Measurements from ENCODE around the gene DIP2C. TPM values are rescaled to one million over a fixed set of nuclear protein-coding genes. Genes with fewer than 3 reads are reported as not detected.

DIP2C gene
- polyA plus RNA-seq, 1 of the 3 experiments (the other 2 are of a cell fraction): 8.7 TPM

DNA sequence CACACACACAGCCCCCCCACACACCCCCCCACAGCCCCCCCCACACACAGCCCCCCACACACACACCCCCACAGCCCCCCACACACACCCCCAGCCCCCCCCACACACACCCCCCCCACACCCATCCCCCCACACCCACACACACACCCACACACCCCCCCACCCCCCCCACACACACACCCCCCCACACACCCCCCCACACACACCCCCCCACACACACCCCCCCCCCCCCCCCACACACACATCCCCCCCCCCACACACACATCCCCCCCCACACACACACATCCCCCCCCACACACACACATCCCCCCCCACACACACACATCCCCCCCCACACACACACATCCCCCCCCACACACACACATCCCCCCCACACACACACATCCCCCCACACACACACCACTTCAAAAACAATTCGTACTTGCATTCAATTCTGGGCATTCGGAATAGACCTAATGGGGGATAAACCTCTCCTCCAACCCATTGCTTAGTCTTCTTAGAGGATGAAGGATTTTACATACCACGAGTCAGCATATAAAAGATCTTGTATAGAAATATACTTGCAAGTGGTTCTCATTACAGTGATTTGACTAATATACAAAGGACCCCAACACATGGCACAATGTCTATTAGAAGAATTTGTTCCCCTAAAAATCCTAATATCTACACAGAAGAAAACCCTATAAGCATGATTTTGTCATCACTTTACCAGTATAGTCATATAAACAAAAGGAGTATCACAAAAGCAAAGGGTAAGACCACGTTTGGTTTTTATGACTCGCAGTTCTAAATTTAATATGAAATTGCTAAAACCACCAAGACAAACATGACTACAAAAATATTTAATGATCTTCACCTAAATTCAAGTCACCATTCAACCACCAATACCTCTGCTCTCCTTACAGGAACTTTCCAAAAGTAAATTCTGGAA lies 80.9 kb downstream of the DIP2C start:
- no peak overlapping the region for H3K4me2 ChIP-seq
- WGBS (ENCODE audit: low lambda C conversion rate): 37% methylated on average over 5 of the region's 5 CpGs
- peaks cover 8 to 10% of the 10 kb centered on the region in 2 experiments; a peak in 1 of 4 replicates for H3K4me1 ChIP-seq (ENCODE audit: control insufficient read depth in 1 of 2, insufficient read depth in 2 of 2, low read depth in 1 of 2, low read length in 1 of 2)
- no peak overlapping the region for H3K4me3 ChIP-seq (ENCODE audit: low read depth in 2 of 2, low read length in 1 of 2)
- DNase-seq: no peak
- ChIA-PET CTCF (no interaction called here), POLR2A (no interaction called here)
- peaks cover 28% of the 10 kb centered on the region for H3F3A ChIP-seq (replicated peaks; ENCODE audit: insufficient read depth)
- H3K27me3 ChIP-seq (ENCODE audit: insufficient read depth): no peaks in the 10 kb centered on the region
- H3K9me3 ChIP-seq: no peaks in the 10 kb centered on the region
- peak overlapping the region in 1 of 2 experiments; percentile 64; a peak in 2 of 4 replicates for H3K27ac ChIP-seq (ENCODE audit: low read depth in 2 of 2, low read length in 1 of 2)
- H4K20me1 ChIP-seq (ENCODE audit: insufficient read depth): peaks cover 63% of the 10 kb centered on the region
- no peak overlapping the region for H3K9ac ChIP-seq
- H3K36me3 ChIP-seq (replicated peaks in 1 of 2; ENCODE audit: control insufficient read depth in 1 of 2, insufficient read depth in 2 of 2, low read length in 1 of 2): no peaks in the 10 kb centered on the region
- peaks cover 61% of the 10 kb centered on the region for H3K79me2 ChIP-seq (ENCODE audit: insufficient read depth)
- H2AFZ ChIP-seq (ENCODE audit: low read depth): no peak overlapping the region
- no peaks in the 10 kb centered on the region for H3K9me2 ChIP-seq
- TF ChIP-seq GABPA (IDR thresholded peaks at IDR 0.05; ENCODE audit: low read depth) (no peak), GATA2 (CRISPR knock-in tag; IDR thresholded peaks at IDR 0.05) (no peak), MEF2A (IDR thresholded peaks at IDR 0.05; ENCODE audit: borderline replicate concordance, low read depth) (no peak)
- TF ChIP-seq, protein P1, sequence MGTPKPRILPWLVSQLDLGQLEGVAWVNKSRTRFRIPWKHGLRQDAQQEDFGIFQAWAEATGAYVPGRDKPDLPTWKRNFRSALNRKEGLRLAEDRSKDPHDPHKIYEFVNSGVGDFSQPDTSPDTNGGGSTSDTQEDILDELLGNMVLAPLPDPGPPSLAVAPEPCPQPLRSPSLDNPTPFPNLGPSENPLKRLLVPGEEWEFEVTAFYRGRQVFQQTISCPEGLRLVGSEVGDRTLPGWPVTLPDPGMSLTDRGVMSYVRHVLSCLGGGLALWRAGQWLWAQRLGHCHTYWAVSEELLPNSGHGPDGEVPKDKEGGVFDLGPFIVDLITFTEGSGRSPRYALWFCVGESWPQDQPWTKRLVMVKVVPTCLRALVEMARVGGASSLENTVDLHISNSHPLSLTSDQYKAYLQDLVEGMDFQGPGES (IDR thresholded peaks at IDR 0.05; ENCODE audit: low read depth, low read length): no peak

DNA sequence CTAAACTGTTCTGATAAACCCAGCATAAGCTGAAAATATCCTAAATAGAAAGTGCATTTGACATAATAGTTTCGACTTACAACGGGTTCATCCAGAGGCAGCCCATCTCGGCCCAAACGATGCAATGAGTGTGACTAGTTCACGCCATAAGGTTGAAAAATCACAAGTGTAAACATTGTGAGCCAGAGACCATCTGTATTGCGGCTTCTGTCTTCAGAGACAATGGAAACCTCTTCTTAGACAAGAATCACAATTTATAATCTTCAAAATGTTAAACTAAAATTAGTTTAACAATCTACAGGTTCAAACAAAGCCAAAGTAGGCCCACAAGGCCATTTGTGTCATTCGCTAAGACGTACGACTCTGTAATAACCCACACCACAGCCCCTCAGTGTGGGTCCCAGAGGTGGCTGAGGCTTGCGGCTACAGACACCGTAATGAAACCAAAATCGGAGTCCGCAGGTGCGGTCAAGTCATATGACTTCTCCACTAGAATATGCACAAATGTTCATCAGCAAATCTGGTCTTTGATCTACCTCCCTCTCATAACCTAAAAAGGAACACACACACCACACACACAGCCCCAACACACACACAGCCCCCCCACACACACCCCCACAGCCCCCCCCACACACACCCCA lies 81.8 kb downstream of the DIP2C start:
- no peaks in the 10 kb centered on the region for H3K36me3 ChIP-seq (replicated peaks in 1 of 2; ENCODE audit: control insufficient read depth in 1 of 2, insufficient read depth in 2 of 2, low read length in 1 of 2)
- POLR2A ChIA-PET: no interaction called here
- peaks cover 61% of the 10 kb centered on the region for H4K20me1 ChIP-seq (ENCODE audit: insufficient read depth)
- H3K9me2 ChIP-seq: no peaks in the 10 kb centered on the region
- peaks cover 28% of the 10 kb centered on the region for H3F3A ChIP-seq (replicated peaks; ENCODE audit: insufficient read depth)
- 98% methylated on average over 14 of the region's 14 CpGs for WGBS (ENCODE audit: low lambda C conversion rate)
- H3K4me1 ChIP-seq (ENCODE audit: control insufficient read depth in 1 of 2, insufficient read depth in 2 of 2, low read depth in 1 of 2, low read length in 1 of 2): peaks cover 6 to 8% of the 10 kb centered on the region in 2 experiments; a peak in 1 of 4 replicates
- H3K27me3 ChIP-seq (ENCODE audit: insufficient read depth): no peaks in the 10 kb centered on the region
- no peak overlapping the region for H3K27ac ChIP-seq (ENCODE audit: low read depth in 2 of 2, low read length in 1 of 2)
- no peak for DNase-seq
- H3K4me3 ChIP-seq (ENCODE audit: low read depth in 2 of 2, low read length in 1 of 2): no peak overlapping the region
- H3K9me3 ChIP-seq: no peaks in the 10 kb centered on the region
- H3K79me2 ChIP-seq (ENCODE audit: insufficient read depth): peaks cover 61% of the 10 kb centered on the region
- CTCF ChIA-PET: interaction anchor here (1.4 kb wide), 1 partner anchor 10 kb away, joined by 3 read pairs; no protein-coding TSS in a partner anchor
- no peak overlapping the region for H3K9ac ChIP-seq
- no peak overlapping the region for H2AFZ ChIP-seq (ENCODE audit: low read depth)
- no peak overlapping the region for H3K4me2 ChIP-seq
- no peak for TF ChIP-seq CHD2 (IDR thresholded peaks at IDR 0.05; ENCODE audit: low read length, partially characterized antibody)
- no peak for TF ChIP-seq TCF12 (IDR thresholded peaks at IDR 0.05)
- TF ChIP-seq, protein P2, sequence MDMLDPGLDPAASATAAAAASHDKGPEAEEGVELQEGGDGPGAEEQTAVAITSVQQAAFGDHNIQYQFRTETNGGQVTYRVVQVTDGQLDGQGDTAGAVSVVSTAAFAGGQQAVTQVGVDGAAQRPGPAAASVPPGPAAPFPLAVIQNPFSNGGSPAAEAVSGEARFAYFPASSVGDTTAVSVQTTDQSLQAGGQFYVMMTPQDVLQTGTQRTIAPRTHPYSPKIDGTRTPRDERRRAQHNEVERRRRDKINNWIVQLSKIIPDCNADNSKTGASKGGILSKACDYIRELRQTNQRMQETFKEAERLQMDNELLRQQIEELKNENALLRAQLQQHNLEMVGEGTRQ (IDR thresholded peaks at IDR 0.05; ENCODE audit: borderline replicate concordance, low read depth, low read length): no peak
- TF ChIP-seq, protein P3, sequence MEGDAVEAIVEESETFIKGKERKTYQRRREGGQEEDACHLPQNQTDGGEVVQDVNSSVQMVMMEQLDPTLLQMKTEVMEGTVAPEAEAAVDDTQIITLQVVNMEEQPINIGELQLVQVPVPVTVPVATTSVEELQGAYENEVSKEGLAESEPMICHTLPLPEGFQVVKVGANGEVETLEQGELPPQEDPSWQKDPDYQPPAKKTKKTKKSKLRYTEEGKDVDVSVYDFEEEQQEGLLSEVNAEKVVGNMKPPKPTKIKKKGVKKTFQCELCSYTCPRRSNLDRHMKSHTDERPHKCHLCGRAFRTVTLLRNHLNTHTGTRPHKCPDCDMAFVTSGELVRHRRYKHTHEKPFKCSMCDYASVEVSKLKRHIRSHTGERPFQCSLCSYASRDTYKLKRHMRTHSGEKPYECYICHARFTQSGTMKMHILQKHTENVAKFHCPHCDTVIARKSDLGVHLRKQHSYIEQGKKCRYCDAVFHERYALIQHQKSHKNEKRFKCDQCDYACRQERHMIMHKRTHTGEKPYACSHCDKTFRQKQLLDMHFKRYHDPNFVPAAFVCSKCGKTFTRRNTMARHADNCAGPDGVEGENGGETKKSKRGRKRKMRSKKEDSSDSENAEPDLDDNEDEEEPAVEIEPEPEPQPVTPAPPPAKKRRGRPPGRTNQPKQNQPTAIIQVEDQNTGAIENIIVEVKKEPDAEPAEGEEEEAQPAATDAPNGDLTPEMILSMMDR (IDR thresholded peaks at IDR 0.05): no peak
- no peak for TF ChIP-seq NRF1 (IDR thresholded peaks at IDR 0.05; ENCODE audit: low read depth, low read length)
- TF ChIP-seq REST (IDR thresholded peaks at IDR 0.05; ENCODE audit: low read depth, low read length): no peak
- TF ChIP-seq, protein P4, sequence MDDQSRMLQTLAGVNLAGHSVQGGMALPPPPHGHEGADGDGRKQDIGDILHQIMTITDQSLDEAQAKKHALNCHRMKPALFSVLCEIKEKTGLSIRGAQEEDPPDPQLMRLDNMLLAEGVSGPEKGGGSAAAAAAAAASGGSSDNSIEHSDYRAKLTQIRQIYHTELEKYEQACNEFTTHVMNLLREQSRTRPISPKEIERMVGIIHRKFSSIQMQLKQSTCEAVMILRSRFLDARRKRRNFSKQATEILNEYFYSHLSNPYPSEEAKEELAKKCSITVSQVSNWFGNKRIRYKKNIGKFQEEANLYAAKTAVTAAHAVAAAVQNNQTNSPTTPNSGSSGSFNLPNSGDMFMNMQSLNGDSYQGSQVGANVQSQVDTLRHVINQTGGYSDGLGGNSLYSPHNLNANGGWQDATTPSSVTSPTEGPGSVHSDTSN (IDR thresholded peaks at IDR 0.05): no peak
- no peak for TF ChIP-seq EZH2phosphoT487 (IDR thresholded peaks at IDR 0.05; ENCODE audit: borderline replicate concordance, low read depth)
- TF ChIP-seq ELF1 (IDR thresholded peaks at IDR 0.05): no peak
- TF ChIP-seq YY1 (IDR thresholded peaks at IDR 0.05; ENCODE audit: low read depth): no peak
- TF ChIP-seq SIN3A (IDR thresholded peaks at IDR 0.05; ENCODE audit: borderline replicate concordance, low read depth, low read length): no peak
- no peak for TF ChIP-seq SMC3 (IDR thresholded peaks at IDR 0.05; ENCODE audit: low read depth, low read length)
- TF ChIP-seq MXI1 (IDR thresholded peaks at IDR 0.05; ENCODE audit: low read depth, low read length): no peak
